C4-2B (cell line): ENCODE data around the gene LEUTX.
"Not testable (repeated sequence)": the region's sequence is repeated elsewhere in the genome, so short reads cannot be mapped to it uniquely, and the experiment has no call there.

Source experiments
- H3K27ac ChIP-seq: fragments of 450-650 bp; 2 replicates; pipeline ENCODE4 v1.5.1; 2017
- ZFX ChIP-seq: fragments of 450-650 bp; IDR thresholded peaks from 2 replicates; pipeline ENCODE4 v1.6.1; 2017
- TF ChIP-seq, protein P1 (sequence below): fragments of 450-650 bp; conservative IDR thresholded peaks from 2 replicates; pipeline ENCODE4 v1.5.1; 2017; ENCODE audit warnings: mild to moderate bottlenecking

The LEUTX gene

DNA sequence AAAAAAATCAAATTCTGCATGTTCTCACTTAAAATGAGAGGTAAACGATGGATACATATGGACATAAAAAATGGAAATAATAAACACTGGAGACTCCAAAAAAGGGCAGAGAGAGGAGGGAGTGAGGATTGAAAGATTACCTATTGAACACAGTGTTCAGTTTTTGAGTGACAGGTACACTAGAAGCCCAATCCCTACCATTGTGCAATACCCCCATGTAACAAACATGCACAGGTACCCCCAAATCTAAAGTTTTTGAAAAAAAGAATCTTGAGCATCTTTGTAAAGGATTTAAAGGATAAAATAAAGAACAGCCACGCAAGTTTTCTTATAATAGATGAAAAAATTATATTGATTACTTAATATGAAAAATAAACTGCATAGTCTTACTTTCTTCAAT, 24.1 kb upstream of the LEUTX start:
- TF ChIP-seq, protein P1, sequence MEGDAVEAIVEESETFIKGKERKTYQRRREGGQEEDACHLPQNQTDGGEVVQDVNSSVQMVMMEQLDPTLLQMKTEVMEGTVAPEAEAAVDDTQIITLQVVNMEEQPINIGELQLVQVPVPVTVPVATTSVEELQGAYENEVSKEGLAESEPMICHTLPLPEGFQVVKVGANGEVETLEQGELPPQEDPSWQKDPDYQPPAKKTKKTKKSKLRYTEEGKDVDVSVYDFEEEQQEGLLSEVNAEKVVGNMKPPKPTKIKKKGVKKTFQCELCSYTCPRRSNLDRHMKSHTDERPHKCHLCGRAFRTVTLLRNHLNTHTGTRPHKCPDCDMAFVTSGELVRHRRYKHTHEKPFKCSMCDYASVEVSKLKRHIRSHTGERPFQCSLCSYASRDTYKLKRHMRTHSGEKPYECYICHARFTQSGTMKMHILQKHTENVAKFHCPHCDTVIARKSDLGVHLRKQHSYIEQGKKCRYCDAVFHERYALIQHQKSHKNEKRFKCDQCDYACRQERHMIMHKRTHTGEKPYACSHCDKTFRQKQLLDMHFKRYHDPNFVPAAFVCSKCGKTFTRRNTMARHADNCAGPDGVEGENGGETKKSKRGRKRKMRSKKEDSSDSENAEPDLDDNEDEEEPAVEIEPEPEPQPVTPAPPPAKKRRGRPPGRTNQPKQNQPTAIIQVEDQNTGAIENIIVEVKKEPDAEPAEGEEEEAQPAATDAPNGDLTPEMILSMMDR: no peak
- no peak for TF ChIP-seq ZFX
- no peak overlapping the region for H3K27ac ChIP-seq

DNA sequence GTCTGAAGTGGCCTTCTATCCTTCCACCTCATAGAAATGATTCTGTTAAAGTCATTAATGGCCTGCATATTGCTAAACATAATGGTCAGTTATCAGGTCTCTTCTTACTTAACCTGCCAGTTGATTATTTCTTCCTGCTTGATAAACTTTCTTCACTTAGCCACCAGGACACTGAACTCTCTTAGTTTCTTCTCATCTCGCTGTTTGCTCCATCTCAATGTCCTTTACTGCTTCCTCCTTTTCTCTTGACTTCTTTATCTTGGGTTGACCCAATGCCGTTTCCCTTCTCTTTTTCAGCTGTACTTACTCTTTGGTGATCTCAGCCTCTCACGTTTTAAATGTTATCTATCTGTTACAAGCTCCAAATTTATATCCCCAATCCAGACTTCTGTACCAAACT, 23.7 kb upstream of the LEUTX start:
- no peak overlapping the region for H3K27ac ChIP-seq
- TF ChIP-seq, protein P1: no peak
- TF ChIP-seq ZFX: no peak

DNA sequence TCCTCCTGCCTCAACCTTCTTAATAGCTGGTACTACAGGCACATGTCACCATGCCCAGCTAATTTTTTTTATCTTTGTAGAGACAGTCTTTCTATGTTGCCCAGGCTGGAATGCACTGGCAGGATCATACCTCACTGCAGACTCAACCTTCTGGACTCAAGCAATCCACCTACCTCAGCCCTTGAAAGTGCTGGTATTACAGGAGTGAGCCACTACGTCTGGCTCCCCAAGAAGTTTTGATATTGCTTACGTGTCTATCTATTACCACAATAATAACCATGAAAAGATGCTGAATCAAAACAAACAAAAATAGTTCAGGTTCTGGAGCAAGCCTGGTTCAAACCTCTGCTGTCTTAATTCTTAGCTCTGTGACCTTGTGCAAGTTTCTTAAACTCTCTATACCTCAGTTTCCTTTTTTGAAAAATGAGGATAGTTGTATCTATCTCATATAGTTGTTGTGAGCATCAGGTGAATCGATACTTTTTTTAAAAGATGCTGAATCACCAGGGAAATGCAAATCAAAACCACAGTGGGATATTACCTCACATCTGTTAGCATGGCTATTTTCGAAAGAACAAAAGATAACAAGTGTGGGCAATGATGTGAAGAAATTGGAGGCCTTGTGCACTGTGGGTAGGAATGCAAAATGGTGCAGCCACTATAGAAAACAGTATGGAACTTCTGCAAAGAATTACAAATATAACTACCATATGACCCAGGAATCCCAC, 19.0 kb upstream of the LEUTX start:
- H3K27ac ChIP-seq: no peak overlapping the region
- TF ChIP-seq ZFX: no peak
- TF ChIP-seq, protein P1: no peak

DNA sequence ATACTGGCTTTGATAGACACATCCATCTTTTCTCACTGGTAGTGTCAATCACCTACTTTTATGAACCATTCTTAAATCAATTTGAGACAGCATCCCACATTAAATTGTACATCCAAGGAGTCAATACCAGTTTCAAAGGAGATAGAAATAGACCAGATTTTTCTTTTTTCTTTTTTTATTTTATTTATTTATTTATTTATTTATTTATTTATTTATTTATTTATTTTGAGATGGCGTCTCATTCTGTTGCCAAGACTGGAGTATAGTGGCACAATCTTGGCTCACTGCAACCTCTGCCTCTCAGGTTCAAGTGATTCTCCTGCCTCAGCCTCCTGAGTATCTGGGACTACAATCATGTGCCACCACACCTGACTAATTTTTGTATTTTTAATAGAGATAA, 16.8 kb upstream of the LEUTX start:
- H3K27ac ChIP-seq: not testable (repeated sequence)

DNA sequence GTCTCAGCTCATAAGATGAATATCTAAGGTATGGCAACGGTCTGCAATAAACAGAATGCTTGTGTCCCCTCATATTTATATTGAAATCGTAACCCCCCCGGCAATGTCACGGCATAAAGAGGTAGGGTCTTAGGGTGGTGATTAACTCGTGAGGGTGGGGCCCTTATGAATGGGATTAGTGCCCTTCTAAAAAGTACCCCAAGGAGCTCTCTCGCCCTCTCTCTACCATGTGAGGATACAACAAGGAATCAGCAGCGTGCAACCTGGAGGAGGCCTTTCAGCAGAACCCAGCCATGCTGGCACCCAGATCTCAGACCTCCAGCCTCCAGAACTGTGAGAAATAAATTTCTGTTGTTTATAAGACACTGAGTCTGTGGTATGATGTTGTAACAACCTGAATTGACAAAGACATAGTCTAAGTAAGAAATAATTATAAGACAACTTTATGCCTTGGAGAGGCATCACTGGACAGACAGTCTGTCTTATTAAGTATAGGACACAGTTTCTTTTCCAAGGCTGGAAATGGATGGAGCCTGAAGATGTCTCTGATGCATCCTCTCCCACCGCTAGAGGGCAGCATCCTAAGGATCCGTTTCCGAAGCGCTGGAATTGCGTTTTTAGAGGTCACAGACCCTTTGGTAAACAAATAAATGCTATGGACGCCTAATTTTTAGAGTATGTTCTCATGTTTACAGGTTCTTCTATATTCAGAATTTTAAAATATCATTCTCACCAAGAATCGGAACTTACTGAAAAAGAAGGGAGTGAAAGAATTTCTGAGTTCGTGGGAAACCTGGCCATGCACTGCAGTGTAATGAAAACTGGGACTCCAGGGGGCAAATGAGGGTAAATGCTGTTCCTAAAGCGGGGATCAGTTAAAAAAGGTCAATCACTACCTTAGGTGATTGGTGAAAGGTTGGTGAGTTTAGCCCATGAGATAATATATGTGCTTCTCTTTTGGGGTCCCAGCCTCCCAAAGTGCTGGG, 13.3 kb upstream of the LEUTX start:
- TF ChIP-seq ZFX: no peak
- TF ChIP-seq, protein P1: peak; percentile 90
- no peak overlapping the region for H3K27ac ChIP-seq

DNA sequence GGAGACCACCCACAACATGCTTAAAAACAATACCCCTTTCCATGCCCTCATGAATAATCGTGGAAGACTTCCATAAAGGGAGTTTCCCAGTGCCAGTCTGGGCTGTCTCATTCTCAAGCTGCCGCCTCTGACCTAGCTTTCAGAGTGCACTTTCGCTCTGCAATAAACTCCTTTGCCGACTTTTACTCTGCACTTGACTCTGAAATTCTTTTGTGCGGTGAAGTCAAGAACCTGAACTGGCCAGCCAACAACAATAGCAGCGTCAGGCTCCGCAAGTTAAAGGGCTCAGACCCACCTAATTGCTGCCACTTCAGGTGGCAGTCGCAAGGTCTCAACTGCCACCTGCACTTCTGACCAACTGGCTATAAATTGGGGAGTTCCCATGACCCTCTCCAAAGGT, 10.3 kb upstream of the LEUTX start:
- TF ChIP-seq ZFX: no peak
- TF ChIP-seq, protein P1: no peak
- no peak overlapping the region for H3K27ac ChIP-seq

DNA sequence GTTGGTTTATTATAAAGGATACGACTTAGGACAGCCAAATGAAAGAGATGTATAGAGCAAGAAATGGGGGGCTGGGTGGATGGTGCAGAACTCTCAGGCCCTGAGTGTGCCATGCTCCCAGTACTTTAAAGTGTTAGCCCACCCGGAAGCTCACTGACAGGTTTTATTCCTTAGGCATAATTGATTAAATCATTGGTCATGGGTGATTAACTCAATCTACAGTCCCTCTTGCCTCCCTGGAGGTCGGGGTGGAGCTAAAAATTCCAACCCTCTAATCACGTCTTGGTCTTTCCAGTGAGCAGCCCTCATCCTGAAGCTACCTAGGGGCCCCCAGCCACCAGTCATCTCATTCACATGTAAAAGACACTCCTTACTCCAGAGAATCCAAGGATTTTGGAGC, 9.9 kb upstream of the LEUTX start:
- no peak overlapping the region for H3K27ac ChIP-seq
- TF ChIP-seq, protein P1: no peak
- TF ChIP-seq ZFX: no peak
